ENCODE measurements around the gene PAPPA2. TPM values are rescaled to one million over a fixed set of nuclear protein-coding genes. Genes with fewer than 3 reads are reported as not detected.

PAPPA2 gene
- total RNA-seq, 1 donor from 2014 or later: 0.25 TPM

DNA sequence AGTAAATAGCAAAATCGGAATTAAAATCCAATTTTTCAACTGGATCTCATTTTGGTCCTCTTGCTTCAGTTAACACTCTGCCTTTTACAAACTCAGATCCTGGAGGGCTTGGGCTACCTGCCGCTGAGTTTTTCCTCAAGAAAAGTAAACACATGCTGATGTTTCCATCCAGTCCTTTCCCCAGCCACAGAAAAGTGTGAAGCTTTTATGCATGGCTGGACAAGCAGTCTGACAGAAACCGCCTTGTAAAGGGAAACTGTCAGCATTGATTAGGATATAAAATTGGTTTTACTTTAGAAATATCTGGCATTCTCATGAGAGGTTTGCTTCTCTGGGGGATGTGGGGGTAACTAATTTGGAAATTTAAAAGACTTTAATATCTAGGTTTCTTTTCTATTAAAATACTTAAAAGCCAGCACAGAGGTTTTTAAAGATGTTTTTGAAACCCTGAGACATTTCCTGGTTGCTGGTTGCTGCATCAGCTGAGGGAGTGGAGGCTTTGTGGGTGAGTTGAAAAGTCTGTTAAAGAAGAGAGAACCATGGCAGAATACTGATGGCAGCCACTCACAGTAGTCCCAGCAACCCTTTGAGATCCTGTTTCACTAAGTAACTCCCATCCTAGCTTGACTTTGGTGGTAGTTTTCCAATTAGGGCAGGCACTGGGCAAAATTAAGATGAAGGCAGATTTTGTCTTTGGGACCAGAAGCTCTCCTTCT lies 238.3 kb downstream of the PAPPA2 start:
- H3K9me3 Mint-ChIP-seq: no peaks in the 10 kb centered on the region
- H3K27ac Mint-ChIP-seq: no peak overlapping the region
- H3K36me3 Mint-ChIP-seq: no peaks in the 10 kb centered on the region
- TF ChIP-seq, protein P1, sequence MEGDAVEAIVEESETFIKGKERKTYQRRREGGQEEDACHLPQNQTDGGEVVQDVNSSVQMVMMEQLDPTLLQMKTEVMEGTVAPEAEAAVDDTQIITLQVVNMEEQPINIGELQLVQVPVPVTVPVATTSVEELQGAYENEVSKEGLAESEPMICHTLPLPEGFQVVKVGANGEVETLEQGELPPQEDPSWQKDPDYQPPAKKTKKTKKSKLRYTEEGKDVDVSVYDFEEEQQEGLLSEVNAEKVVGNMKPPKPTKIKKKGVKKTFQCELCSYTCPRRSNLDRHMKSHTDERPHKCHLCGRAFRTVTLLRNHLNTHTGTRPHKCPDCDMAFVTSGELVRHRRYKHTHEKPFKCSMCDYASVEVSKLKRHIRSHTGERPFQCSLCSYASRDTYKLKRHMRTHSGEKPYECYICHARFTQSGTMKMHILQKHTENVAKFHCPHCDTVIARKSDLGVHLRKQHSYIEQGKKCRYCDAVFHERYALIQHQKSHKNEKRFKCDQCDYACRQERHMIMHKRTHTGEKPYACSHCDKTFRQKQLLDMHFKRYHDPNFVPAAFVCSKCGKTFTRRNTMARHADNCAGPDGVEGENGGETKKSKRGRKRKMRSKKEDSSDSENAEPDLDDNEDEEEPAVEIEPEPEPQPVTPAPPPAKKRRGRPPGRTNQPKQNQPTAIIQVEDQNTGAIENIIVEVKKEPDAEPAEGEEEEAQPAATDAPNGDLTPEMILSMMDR (IDR thresholded peaks at IDR 0.05; ENCODE audit: unreplicated experiment): no peak
- no peak for DNase-seq (ENCODE audit: low spot score in 2 of 2, unreplicated experiment in 2 of 2)
- peaks cover 6% of the 10 kb centered on the region for H3K4me1 Mint-ChIP-seq
- H3K4me3 Mint-ChIP-seq: no peak overlapping the region
- peaks cover 6% of the 10 kb centered on the region for H3K27me3 Mint-ChIP-seq (ENCODE audit: low read depth)

DNA sequence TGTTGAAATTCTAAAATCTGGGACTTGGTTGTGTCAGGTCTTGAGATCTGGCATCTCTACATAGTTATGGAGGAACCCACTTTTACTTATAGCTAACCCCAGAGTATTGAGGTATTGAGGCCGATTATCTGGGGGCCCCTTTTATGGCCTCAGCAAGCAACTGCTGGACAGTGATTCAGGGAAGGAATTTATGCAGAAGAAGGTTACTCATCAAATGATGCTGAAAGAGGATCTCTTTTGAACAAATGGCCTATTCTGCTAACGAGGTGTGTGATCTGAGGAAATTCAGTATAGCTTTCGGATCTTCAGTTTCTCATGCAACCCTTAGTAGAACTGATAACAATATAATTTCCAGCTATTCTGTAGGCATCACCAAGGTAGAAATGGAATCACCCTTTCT lies 239.9 kb downstream of the PAPPA2 start:
- no peak for DNase-seq (ENCODE audit: low spot score in 2 of 2, unreplicated experiment in 2 of 2)
- no peak overlapping the region for H3K27ac Mint-ChIP-seq
- TF ChIP-seq, protein P1 (IDR thresholded peaks at IDR 0.05; ENCODE audit: unreplicated experiment): no peak
- peaks cover 6% of the 10 kb centered on the region for H3K27me3 Mint-ChIP-seq (ENCODE audit: low read depth)
- H3K4me1 Mint-ChIP-seq: no peaks in the 10 kb centered on the region
- H3K36me3 Mint-ChIP-seq: no peaks in the 10 kb centered on the region
- H3K9me3 Mint-ChIP-seq: no peaks in the 10 kb centered on the region
- no peak overlapping the region for H3K4me3 Mint-ChIP-seq

DNA sequence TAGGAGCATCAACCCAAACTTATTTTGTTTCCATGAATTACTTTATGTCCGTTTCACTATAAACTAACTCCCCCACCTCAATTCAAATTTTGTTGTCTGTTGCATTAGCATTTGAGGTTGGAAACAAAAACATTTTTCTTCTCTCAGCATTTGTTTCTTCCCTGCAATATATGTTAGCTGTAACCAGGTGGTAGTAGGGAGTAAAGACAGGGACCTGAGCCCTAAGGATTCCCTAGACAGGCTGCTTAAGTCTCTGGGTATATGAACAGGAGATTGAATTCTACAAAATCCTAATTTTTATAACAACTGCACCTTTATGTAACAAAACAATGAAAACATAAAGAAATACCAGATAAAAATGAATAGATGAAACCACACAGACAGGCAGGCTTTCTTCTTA lies 242.6 kb downstream of the PAPPA2 start:
- peaks cover 6% of the 10 kb centered on the region for H3K27me3 Mint-ChIP-seq (ENCODE audit: low read depth)
- no peak overlapping the region for H3K4me3 Mint-ChIP-seq
- DNase-seq (ENCODE audit: low spot score in 2 of 2, unreplicated experiment in 2 of 2): no peak
- no peaks in the 10 kb centered on the region for H3K36me3 Mint-ChIP-seq
- H3K27ac Mint-ChIP-seq: no peak overlapping the region
- TF ChIP-seq, protein P1 (IDR thresholded peaks at IDR 0.05; ENCODE audit: unreplicated experiment): no peak
- H3K9me3 Mint-ChIP-seq: no peaks in the 10 kb centered on the region
- H3K4me1 Mint-ChIP-seq: no peaks in the 10 kb centered on the region

DNA sequence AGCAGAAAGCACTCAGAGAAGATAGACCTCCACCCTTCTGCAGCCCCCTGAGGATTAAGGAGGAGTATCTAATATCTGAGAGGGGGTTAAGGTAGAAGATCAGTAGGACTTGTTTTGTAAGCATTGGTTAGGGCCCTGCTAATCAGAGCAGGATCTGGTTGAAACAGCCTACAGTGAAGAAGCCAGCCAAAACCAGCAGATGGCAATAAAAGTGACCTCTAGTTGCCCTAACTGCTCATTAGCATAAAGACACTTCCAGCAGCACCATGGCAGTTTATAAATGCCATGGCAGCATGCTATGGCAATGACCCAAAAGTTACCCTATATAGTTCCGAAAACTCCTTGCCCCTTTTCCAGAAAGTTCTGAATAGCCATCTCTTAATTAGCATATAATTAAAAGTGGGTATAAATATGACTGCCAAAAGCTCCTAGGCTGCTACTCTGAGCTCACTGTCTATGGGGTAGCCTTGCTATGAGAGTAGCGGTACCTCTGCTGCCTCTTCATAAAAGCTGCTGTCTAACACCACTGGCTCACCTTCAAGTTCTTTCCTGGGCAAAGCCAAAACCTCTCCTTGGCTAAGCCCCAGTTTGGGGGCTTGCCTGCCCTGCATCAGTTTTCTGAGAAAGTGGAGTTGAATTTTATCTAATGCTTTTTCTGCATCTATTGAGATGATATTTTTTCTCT lies 254.2 kb downstream of the PAPPA2 start:
- Mint-ChIP-seq H3K27me3 (ENCODE audit: low read depth) (no peaks in the 10 kb centered on the region), H3K9me3 (no peaks in the 10 kb centered on the region), H3K36me3 (no peaks in the 10 kb centered on the region), H3K4me3 (no peak overlapping the region), H3K27ac (no peak overlapping the region), H3K4me1 (no peaks in the 10 kb centered on the region)
- no peak for DNase-seq (ENCODE audit: low spot score in 2 of 2, unreplicated experiment in 2 of 2)
- TF ChIP-seq, protein P1 (IDR thresholded peaks at IDR 0.05; ENCODE audit: unreplicated experiment): no peak

DNA sequence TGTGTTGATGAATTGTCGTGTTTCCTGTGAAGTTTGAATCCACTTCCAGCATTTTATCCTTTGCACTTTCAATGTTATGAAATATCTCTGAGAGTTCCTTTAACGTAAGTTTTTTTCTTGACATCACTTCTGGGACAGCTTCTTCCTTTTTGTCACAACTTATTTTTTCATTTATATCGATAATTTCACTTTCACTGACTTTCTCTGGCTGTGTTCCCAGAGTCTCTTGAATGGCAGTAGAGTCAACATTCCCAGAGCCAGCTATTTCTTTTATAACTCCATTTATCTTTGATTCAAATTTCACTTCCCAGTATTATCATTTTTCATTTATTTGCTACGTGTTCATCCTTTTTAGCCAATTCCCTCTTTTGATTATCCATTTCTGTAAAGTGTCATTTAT lies 256.5 kb downstream of the PAPPA2 start:
- H3K27me3 Mint-ChIP-seq (ENCODE audit: low read depth): no peaks in the 10 kb centered on the region
- H3K4me1 Mint-ChIP-seq: no peaks in the 10 kb centered on the region
- TF ChIP-seq, protein P1 (IDR thresholded peaks at IDR 0.05; ENCODE audit: unreplicated experiment): no peak
- H3K9me3 Mint-ChIP-seq: no peaks in the 10 kb centered on the region
- H3K27ac Mint-ChIP-seq: no peak overlapping the region
- H3K4me3 Mint-ChIP-seq: no peak overlapping the region
- no peak for DNase-seq (ENCODE audit: low spot score in 2 of 2, unreplicated experiment in 2 of 2)
- no peaks in the 10 kb centered on the region for H3K36me3 Mint-ChIP-seq

Measured in mesothelial cell of epicardium (in vitro differentiated cells).